SIG-M5 (cell line): ENCODE results near the gene RCL1.
"Not testable (repeated sequence)": the region's sequence is repeated elsewhere in the genome, so short reads cannot be mapped to it uniquely, and the experiment has no call there.

Experiments
- DNase-seq: peaks from one replicate; lab custom pipeline; 2025; lab: John Stamatoyannopoulos, UW

RCL1 gene

GRCh38 chr9:4886698-4887097 lies 94.0 kb downstream of the RCL1 start:
- no peak for DNase-seq

GRCh38 chr9:4887556-4887955 lies 94.8 kb downstream of the RCL1 start:
- DNase-seq: no peak

GRCh38 chr9:4890242-4890641 lies 97.5 kb downstream of the RCL1 start:
- no peak for DNase-seq

- DNase-seq: no peak
Measured at GRCh38 chr9:4890929-4891328, 98.2 kb downstream of the RCL1 start.

- no peak for DNase-seq
Measured at GRCh38 chr9:4891674-4892073, 98.9 kb downstream of the RCL1 start.

- no peak for DNase-seq
Measured at GRCh38 chr9:4892501-4893194, 99.9 kb downstream of the RCL1 start.

GRCh38 chr9:4894076-4894475 lies 101.3 kb downstream of the RCL1 start:
- DNase-seq: no peak

GRCh38 chr9:4899853-4900252 lies 107.1 kb downstream of the RCL1 start:
- not testable (repeated sequence) for DNase-seq

GRCh38 chr9:4901401-4902134 lies 108.8 kb downstream of the RCL1 start:
- not testable (repeated sequence) for DNase-seq

- no peak for DNase-seq
Measured at GRCh38 chr9:4902135-4902475, 109.4 kb downstream of the RCL1 start.

GRCh38 chr9:4904322-4905134 lies 111.8 kb downstream of the RCL1 start:
- DNase-seq: no peak

- DNase-seq: no peak
Measured at GRCh38 chr9:4905135-4905490, 112.4 kb downstream of the RCL1 start.
